ENCODE results near the gene C16orf89. TPM values are rescaled to one million over a fixed set of nuclear protein-coding genes. Genes with fewer than 3 reads are reported as not detected.
A peak's percentile ranks its signal among the peaks of the same experiment; 100 is the strongest.

Gene C16orf89
- polyA plus RNA-seq, 3 donors, result not detected

DNA sequence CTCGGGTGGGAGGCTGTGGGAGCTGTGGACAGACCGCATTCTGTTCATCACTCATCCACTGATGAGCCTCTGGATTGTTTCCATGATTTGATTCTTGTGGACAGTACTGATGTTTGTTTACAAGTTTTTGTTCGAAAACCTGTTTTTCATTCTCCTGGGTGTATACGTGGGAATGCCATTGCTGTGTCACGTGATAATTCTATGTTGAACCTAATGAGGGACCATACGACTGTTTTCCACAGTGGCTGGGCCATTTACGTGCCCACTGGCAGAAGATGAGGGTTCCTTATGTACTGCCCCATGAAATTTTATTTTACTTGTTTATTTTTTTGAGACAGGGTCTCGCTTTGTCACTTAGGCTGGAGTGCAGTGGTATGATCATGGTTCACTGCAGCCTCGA, 3.3 kb upstream of the C16orf89 start:
- Mint-ChIP-seq H3K27ac (no peak overlapping the region), H3K4me3 (no peak overlapping the region), H3K9me3 (peaks cover 0 to 3% (median 0%) of the 10 kb centered on the region in 7 donors), H3K4me1 (peaks cover 22% of the 10 kb centered on the region), H3K27me3 (ENCODE audit: low read depth in 3 of 3) (peaks cover 0 to 7% (median 5%) of the 10 kb centered on the region in 3 donors), H3K36me3 (no peaks in the 10 kb centered on the region)
- Histone ChIP-seq H3K4me1 (ENCODE audit: control insufficient read depth in 1 of 2, insufficient read depth in 2 of 2, low read length in 2 of 2) (peaks cover 16 to 20% of the 10 kb centered on the region in 2 donors), H3K4me3 (replicated peaks in 1 of 3; ENCODE audit: low read depth in 2 of 3, low read length in 3 of 3) (no peak overlapping the region), H3K9ac (ENCODE audit: insufficient read depth, low read length, poor library complexity, severe bottlenecking) (no peak overlapping the region), H3K4me2 (replicated peaks; ENCODE audit: extremely low read depth, low read length, poor library complexity, severe bottlenecking) (no peak overlapping the region), H3K36me3 (replicated peaks in 1 of 2; ENCODE audit: control insufficient read depth in 1 of 2, insufficient read depth in 2 of 2, low read length in 2 of 2) (no peaks in the 10 kb centered on the region), H3K79me2 (ENCODE audit: insufficient read depth, low read length) (peaks cover 1% of the 10 kb centered on the region), H4K20me1 (ENCODE audit: insufficient read depth, low read length) (no peaks in the 10 kb centered on the region), H2AFZ (ENCODE audit: insufficient read depth, low read depth, low read length, poor library complexity, severe bottlenecking) (no peak overlapping the region), H3K27ac (ENCODE audit: low read depth in 1 of 2, low read length in 2 of 2) (no peak overlapping the region), H3K9me3 (replicated peaks in 1 of 2; ENCODE audit: control insufficient read depth in 1 of 2, insufficient read depth in 1 of 2, low read length in 2 of 2) (no peaks in the 10 kb centered on the region), H3K27me3 (ENCODE audit: control insufficient read depth in 2 of 2, insufficient read depth in 2 of 2, low read length in 2 of 2) (no peaks in the 10 kb centered on the region)
- intact Hi-C loops (cut with micrococcal nuclease), result no loop called here
- 97% methylated on average over 8 of the region's 9 CpGs for WGBS (ENCODE audit: insufficient coverage)
- TF ChIP-seq, protein P1, sequence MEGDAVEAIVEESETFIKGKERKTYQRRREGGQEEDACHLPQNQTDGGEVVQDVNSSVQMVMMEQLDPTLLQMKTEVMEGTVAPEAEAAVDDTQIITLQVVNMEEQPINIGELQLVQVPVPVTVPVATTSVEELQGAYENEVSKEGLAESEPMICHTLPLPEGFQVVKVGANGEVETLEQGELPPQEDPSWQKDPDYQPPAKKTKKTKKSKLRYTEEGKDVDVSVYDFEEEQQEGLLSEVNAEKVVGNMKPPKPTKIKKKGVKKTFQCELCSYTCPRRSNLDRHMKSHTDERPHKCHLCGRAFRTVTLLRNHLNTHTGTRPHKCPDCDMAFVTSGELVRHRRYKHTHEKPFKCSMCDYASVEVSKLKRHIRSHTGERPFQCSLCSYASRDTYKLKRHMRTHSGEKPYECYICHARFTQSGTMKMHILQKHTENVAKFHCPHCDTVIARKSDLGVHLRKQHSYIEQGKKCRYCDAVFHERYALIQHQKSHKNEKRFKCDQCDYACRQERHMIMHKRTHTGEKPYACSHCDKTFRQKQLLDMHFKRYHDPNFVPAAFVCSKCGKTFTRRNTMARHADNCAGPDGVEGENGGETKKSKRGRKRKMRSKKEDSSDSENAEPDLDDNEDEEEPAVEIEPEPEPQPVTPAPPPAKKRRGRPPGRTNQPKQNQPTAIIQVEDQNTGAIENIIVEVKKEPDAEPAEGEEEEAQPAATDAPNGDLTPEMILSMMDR (IDR thresholded peaks at IDR 0.05), result no peak
- no peak for DNase-seq

DNA sequence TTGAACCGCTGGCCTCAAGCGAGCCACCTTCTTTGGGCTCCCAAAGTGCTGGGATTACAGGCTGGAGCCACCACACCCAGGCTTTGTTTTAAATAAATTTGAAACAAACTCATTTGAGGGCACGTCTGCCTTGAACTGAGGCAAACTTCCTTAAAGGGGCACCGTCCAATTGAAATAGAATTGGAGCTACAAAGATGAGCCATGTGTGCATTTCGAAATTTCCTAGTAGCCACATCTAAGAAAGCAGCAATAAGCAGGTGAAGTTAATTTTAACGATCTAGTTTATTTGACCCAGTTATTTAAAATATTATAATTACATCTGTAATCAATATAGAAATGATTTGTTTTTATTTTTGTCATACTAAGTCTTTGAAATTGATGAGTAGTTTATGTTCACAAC, 755 bp upstream of the C16orf89 start:
- intact Hi-C loops (cut with micrococcal nuclease), result no loop called here
- H3K27me3 Mint-ChIP-seq (ENCODE audit: low read depth in 3 of 3), result peaks cover 2 to 12% (median 8%) of the 10 kb centered on the region in 3 donors

More for the DNA sequence above, 755 bp upstream of the C16orf89 start:
- Mint-ChIP-seq H3K4me3 (no peak overlapping the region), H3K9me3 (peaks cover 0 to 3% (median 0%) of the 10 kb centered on the region in 7 donors), H3K36me3 (no peaks in the 10 kb centered on the region), H3K4me1 (peaks cover 9% of the 10 kb centered on the region), H3K27ac (no peak overlapping the region)
- no peaks in the 10 kb centered on the region for H3K27me3 ChIP-seq (ENCODE audit: control insufficient read depth in 2 of 2, insufficient read depth in 2 of 2, low read length in 2 of 2)
- no peaks in the 10 kb centered on the region for H4K20me1 ChIP-seq (ENCODE audit: insufficient read depth, low read length)
- no peak overlapping the region for H3K9ac ChIP-seq (ENCODE audit: insufficient read depth, low read length, poor library complexity, severe bottlenecking)
- H3K4me1 ChIP-seq (ENCODE audit: control insufficient read depth in 1 of 2, insufficient read depth in 2 of 2, low read length in 2 of 2), result peaks cover 4 to 5% of the 10 kb centered on the region in 2 donors
- TF ChIP-seq, protein P1 (IDR thresholded peaks at IDR 0.05), result no peak
- no peaks in the 10 kb centered on the region for H3K9me3 ChIP-seq (replicated peaks in 1 of 2; ENCODE audit: control insufficient read depth in 1 of 2, insufficient read depth in 1 of 2, low read length in 2 of 2)
- peak overlapping the region; percentile 29 for H2AFZ ChIP-seq (ENCODE audit: insufficient read depth, low read depth, low read length, poor library complexity, severe bottlenecking)
- DNase-seq, result no peak
- H3K4me2 ChIP-seq (replicated peaks; ENCODE audit: extremely low read depth, low read length, poor library complexity, severe bottlenecking), result no peak overlapping the region
- 67% methylated on average over 3 of the region's 6 CpGs for WGBS (ENCODE audit: insufficient coverage)
- no peak overlapping the region for H3K27ac ChIP-seq (ENCODE audit: low read depth in 1 of 2, low read length in 2 of 2)
- H3K36me3 ChIP-seq (replicated peaks in 1 of 2; ENCODE audit: control insufficient read depth in 1 of 2, insufficient read depth in 2 of 2, low read length in 2 of 2), result no peaks in the 10 kb centered on the region
- no peak overlapping the region for H3K4me3 ChIP-seq (replicated peaks in 1 of 3; ENCODE audit: low read depth in 2 of 3, low read length in 3 of 3)
- H3K79me2 ChIP-seq (ENCODE audit: insufficient read depth, low read length), result no peaks in the 10 kb centered on the region

All from CD14-positive monocyte (primary cell).